ENCODE measurements around the gene SETDB2.

The SETDB2 gene, protein sequence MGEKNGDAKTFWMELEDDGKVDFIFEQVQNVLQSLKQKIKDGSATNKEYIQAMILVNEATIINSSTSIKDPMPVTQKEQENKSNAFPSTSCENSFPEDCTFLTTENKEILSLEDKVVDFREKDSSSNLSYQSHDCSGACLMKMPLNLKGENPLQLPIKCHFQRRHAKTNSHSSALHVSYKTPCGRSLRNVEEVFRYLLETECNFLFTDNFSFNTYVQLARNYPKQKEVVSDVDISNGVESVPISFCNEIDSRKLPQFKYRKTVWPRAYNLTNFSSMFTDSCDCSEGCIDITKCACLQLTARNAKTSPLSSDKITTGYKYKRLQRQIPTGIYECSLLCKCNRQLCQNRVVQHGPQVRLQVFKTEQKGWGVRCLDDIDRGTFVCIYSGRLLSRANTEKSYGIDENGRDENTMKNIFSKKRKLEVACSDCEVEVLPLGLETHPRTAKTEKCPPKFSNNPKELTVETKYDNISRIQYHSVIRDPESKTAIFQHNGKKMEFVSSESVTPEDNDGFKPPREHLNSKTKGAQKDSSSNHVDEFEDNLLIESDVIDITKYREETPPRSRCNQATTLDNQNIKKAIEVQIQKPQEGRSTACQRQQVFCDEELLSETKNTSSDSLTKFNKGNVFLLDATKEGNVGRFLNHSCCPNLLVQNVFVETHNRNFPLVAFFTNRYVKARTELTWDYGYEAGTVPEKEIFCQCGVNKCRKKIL

DNA sequence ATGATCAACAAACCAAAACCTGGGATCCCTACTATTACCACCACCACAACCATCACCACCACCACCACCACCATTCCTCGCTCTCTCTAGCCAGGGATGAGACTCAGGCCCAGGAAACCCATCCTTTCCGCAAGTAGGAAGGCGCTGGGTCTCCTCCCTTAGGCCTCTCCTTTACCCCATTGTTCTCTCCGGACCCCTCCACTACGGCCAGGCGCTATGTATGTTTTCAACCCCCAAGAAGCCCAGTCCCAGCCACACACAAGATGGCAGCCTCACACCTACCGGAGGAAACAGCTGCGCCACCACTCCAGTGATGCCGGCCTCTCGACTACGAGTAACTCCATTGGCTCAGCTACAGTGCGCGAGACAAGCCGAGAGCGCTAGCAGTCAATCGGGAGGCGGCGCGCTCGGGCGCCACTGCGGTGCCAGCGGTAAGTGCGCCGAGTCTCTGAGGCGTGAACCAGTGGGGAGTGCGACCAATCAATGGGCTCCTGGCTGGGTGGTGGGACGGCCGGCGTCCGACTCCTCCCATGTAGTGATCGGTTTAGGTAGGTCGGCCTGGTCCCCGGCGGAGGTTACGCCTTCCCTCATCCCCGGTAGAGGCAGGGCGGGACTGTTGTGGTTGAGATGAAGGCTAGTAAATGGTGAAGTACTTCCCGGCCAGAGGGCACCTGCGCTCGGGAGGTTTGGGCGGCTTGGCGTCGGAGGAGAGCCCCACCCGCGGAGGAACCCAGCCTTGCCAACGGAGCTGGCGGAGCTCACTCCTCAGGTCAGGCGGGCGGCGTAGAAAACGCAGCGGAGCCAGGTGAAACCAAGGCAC is at the start of gene SETDB2, which contains the start of gene CAB39L:
Gene SETDB2 (plus strand): TSS at position 571 of the 820 bp plus-strand sequence. CDS start 7,620 bp downstream, outside the sequence.
Gene CAB39L (minus strand): TSS at position 361 of the 820 bp plus-strand sequence. CDS start 61,154 bp downstream, outside the sequence.
- peak within 1 kb of the TSS; percentile 63 to 76 for H3K4me3 ChIP-seq (ENCODE audit: low read depth in 1 of 2, low read length in 2 of 2)
- peak within 1 kb of the TSS; percentile 88 for H3K27ac ChIP-seq (ENCODE audit: low read depth, low read length)
- peak within 1 kb of the TSS; percentile 57 for H3K9ac ChIP-seq (ENCODE audit: low read length)
- H3K4me1 ChIP-seq (ENCODE audit: insufficient read depth, low read length), result peaks cover 8% of the 10 kb centered on the region
- H3K9me3 ChIP-seq (ENCODE audit: low read length), result no peaks in the 10 kb centered on the region
- no peaks in the 10 kb centered on the region for H3K27me3 ChIP-seq (ENCODE audit: control insufficient read depth in 1 of 2, insufficient read depth in 2 of 2, low read length in 2 of 2)
- H3K36me3 ChIP-seq (ENCODE audit: insufficient read depth, low read length), result no peaks in the 10 kb centered on the region

DNA sequence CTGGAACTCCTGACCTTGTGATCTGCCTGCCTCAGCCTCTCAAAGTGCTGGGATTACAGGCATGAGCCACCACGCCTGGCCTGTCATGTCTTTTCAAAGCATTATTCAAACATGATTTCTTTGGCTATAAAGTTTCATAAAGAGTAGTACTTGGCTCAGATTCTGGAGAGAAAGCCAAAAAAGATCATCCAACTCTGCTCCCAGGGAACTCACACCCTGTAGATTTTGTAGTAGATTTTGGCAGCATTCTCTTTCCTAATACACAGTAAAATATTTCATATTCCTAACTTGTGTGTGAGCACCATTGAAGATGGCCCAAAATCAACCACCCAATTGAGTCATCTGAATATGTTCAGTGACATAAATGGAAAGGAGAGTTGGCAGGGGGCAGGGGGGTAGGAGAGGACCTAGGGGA is 48.6 kb upstream of the SETDB2 start:
- H3K9me3 ChIP-seq (ENCODE audit: low read length), result no peaks in the 10 kb centered on the region
- H3K27me3 ChIP-seq (ENCODE audit: control insufficient read depth in 1 of 2, insufficient read depth in 2 of 2, low read length in 2 of 2), result no peaks in the 10 kb centered on the region
- H3K4me1 ChIP-seq (ENCODE audit: insufficient read depth, low read length), result peaks cover 17% of the 10 kb centered on the region
- no peak overlapping the region for H3K4me3 ChIP-seq (ENCODE audit: low read depth in 1 of 2, low read length in 2 of 2)
- H3K9ac ChIP-seq (ENCODE audit: low read length), result no peak overlapping the region
- peak overlapping the region; percentile 35 for H3K27ac ChIP-seq (ENCODE audit: low read depth, low read length)
- H3K36me3 ChIP-seq (ENCODE audit: insufficient read depth, low read length), result no peaks in the 10 kb centered on the region

DNA sequence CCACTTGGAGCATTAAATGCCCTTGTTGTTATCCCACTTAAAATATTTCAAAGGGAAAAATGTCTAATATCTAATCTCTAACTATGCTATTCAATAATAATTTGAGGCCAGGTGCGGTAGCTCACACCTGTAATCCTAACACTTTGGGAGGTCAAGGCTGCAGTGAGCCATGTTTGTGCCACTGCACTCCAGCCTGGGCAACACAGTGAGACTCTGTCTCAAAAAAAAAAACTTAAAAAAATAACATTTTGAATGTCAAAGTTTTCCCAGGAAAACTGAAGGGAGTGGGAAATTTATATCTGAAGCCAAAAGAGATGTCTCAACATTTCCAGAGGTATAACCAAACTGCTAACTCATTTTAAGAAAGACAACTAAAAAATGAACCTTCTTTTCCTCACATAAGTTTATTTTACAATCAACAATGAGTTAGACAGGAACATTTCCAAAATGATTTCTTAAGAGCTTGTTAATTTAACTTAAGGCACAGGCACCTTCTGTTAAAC is 48.1 kb upstream of the SETDB2 start:
- Histone ChIP-seq H3K4me1 (ENCODE audit: insufficient read depth, low read length) (peaks cover 17% of the 10 kb centered on the region), H3K27me3 (ENCODE audit: control insufficient read depth in 1 of 2, insufficient read depth in 2 of 2, low read length in 2 of 2) (no peaks in the 10 kb centered on the region), H3K27ac (ENCODE audit: low read depth, low read length) (peak overlapping the region; percentile 35), H3K9ac (ENCODE audit: low read length) (no peak overlapping the region), H3K9me3 (ENCODE audit: low read length) (no peaks in the 10 kb centered on the region), H3K36me3 (ENCODE audit: insufficient read depth, low read length) (no peaks in the 10 kb centered on the region), H3K4me3 (ENCODE audit: low read depth in 1 of 2, low read length in 2 of 2) (no peak overlapping the region)

DNA sequence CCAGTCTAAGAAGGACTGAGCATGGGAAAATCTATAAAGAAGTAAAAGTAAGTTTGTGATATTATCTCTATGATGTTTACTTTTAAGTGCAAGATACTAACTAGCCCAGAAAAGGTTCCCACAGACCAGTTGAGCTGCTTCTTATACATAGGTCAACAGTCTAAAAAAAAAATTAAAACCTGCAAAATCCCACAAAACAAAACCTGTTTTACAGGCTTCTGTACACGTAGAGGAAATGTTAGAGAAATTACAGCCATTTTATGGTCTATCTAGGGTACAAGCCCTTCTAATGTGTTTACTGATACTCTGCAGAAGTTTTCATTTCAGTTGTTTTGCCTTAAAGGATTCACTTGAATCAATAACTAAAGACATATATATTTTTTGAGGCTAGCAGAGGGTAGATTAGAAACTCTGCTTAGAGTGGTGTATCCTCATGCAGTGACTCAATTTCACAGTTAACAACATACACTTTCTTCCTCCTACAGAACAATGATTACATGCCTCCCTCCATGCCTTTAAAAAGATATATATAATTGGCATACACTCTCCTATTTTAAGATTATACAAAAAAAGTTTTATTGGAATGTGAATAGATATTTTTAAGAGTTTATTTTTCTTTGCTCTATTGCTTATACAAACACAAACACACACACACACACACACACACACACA is 44.1 kb upstream of the SETDB2 start:
- peak overlapping the region; percentile 75 for H3K27ac ChIP-seq (ENCODE audit: low read depth, low read length)
- peaks cover 22% of the 10 kb centered on the region for H3K4me1 ChIP-seq (ENCODE audit: insufficient read depth, low read length)
- peak overlapping the region; percentile 72 for H3K9ac ChIP-seq (ENCODE audit: low read length)
- H3K27me3 ChIP-seq (ENCODE audit: control insufficient read depth in 1 of 2, insufficient read depth in 2 of 2, low read length in 2 of 2), result no peaks in the 10 kb centered on the region
- no peaks in the 10 kb centered on the region for H3K9me3 ChIP-seq (ENCODE audit: low read length)
- H3K36me3 ChIP-seq (ENCODE audit: insufficient read depth, low read length), result no peaks in the 10 kb centered on the region
- H3K4me3 ChIP-seq (ENCODE audit: low read depth in 1 of 2, low read length in 2 of 2), result peak overlapping the region; percentile 35 to 75

DNA sequence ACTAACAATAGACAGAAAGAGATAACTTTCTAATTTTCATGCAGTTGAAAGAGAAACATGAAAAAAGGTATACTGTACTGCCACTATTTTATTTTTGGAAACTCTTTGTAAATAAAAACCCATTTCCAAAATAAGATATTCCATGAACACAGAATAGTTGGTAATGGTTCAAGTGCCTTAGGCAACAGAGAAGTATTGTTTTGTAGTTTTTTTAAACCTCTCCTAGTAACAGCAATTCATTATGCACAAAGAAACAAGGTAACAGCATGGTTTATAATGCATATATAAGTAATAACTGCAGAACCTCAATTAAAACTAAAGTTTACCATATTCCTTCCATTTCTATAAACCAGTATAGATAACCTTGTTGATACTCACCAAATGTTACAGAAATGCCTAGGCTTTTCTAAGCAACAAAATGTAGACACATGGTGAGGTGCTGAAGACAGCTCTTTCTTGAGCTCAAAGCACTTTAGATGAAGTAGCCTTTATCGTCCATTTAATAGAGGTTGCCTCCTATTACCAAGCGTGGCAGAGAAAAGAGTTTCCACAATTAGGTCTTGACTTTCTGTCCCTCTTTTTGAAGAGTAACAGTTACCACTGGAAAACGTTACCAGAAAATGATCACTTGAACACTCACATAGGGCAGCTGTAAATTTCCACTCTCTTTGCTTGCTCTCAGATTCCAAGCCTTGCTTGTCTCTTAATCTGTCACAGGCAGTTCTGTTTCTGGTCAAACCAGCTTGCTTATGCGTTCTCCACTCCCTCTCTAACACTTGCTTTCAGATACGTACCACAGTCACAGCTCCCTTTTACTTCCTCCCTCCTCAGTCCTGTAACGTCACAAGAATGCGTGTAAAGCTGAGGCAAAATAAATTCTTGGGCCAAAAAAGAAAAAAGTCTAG is 43.1 kb upstream of the SETDB2 start:
- H3K4me1 ChIP-seq (ENCODE audit: insufficient read depth, low read length), result peaks cover 15% of the 10 kb centered on the region
- H3K9ac ChIP-seq (ENCODE audit: low read length), result peak overlapping the region; percentile 72
- peak overlapping the region; percentile 75 for H3K27ac ChIP-seq (ENCODE audit: low read depth, low read length)
- no peaks in the 10 kb centered on the region for H3K36me3 ChIP-seq (ENCODE audit: insufficient read depth, low read length)
- no peaks in the 10 kb centered on the region for H3K27me3 ChIP-seq (ENCODE audit: control insufficient read depth in 1 of 2, insufficient read depth in 2 of 2, low read length in 2 of 2)
- peak overlapping the region; percentile 35 to 75 for H3K4me3 ChIP-seq (ENCODE audit: low read depth in 1 of 2, low read length in 2 of 2)
- no peaks in the 10 kb centered on the region for H3K9me3 ChIP-seq (ENCODE audit: low read length)

DNA sequence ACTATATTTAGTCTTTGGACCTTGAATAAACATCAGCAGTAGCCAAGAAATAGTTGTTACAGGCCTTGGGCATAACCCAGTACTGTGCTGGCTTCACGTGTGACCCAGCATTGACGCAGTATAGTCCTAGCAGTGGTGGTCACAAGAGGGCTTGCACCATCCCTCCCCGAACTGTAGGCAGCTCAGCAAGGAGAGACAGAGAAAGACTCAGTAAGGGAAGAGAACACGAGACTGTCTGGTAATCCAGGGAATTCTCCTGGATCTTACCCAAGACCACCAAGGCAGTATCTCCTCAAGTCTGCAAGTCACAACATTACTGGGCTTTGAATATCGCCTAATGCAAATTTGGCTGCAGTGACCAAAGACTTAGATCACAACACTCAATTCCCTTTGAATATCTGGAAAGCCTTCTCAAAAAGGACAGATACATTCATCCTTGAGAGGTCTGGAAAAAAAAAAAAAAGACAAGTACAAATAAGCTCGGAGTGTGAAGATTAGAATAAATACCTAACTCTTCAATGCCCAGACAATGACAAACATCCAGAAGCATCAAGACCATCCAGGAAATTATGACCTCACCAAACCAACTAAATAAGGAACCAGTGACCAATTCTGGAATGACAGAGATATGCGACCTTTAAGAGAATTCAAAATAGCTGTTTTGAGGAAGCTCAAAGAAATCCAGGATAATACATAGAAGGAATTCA is 39.9 kb upstream of the SETDB2 start:
- no peak overlapping the region for H3K9ac ChIP-seq (ENCODE audit: low read length)
- H3K4me1 ChIP-seq (ENCODE audit: insufficient read depth, low read length), result peaks cover 19% of the 10 kb centered on the region
- H3K27me3 ChIP-seq (ENCODE audit: control insufficient read depth in 1 of 2, insufficient read depth in 2 of 2, low read length in 2 of 2), result no peaks in the 10 kb centered on the region
- no peaks in the 10 kb centered on the region for H3K36me3 ChIP-seq (ENCODE audit: insufficient read depth, low read length)
- no peak overlapping the region for H3K4me3 ChIP-seq (ENCODE audit: low read depth in 1 of 2, low read length in 2 of 2)
- H3K9me3 ChIP-seq (ENCODE audit: low read length), result no peaks in the 10 kb centered on the region
- peak overlapping the region; percentile 24 for H3K27ac ChIP-seq (ENCODE audit: low read depth, low read length)

DNA sequence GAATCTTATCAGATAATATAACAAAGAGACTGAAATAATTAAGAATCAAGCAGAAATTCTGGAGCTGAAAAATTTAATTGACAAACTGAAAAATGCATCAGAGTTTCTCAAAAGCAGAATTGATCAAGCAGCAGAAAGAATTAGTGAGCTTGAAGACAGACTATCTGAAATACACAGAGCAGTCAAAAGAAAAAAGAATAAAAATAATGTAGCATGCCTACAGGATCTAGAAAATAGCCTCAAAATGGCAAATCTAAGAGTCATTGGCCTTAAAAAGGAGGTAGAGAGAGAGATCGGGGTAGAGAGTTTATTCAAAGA is 39.4 kb upstream of the SETDB2 start:
- no peak overlapping the region for H3K4me3 ChIP-seq (ENCODE audit: low read depth in 1 of 2, low read length in 2 of 2)
- H3K4me1 ChIP-seq (ENCODE audit: insufficient read depth, low read length), result peaks cover 20% of the 10 kb centered on the region
- H3K27ac ChIP-seq (ENCODE audit: low read depth, low read length), result no peak overlapping the region
- no peaks in the 10 kb centered on the region for H3K9me3 ChIP-seq (ENCODE audit: low read length)
- no peaks in the 10 kb centered on the region for H3K36me3 ChIP-seq (ENCODE audit: insufficient read depth, low read length)
- H3K27me3 ChIP-seq (ENCODE audit: control insufficient read depth in 1 of 2, insufficient read depth in 2 of 2, low read length in 2 of 2), result no peaks in the 10 kb centered on the region
- no peak overlapping the region for H3K9ac ChIP-seq (ENCODE audit: low read length)

DNA sequence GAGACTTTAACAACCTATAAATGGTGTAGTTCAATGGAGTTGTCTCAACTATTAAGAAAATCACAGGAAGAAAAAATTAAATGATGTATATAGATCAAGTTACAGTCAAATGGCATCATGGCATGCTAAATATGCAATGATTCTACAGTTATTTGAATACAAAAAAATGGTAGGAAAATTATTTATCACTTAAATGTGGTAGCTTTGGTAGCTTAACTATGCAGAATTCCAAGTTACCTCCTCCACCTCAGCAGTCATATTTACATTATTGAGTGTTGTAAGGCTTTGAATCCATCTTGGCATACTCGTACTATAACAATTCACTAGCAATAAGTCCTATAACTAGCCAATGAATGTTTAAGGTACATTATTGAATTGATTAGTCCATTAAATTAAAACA is 37.0 kb upstream of the SETDB2 start:
- Histone ChIP-seq H3K9ac (ENCODE audit: low read length) (no peak overlapping the region), H3K27ac (ENCODE audit: low read depth, low read length) (peak overlapping the region; percentile 44), H3K27me3 (ENCODE audit: control insufficient read depth in 1 of 2, insufficient read depth in 2 of 2, low read length in 2 of 2) (no peaks in the 10 kb centered on the region), H3K36me3 (ENCODE audit: insufficient read depth, low read length) (no peaks in the 10 kb centered on the region), H3K4me1 (ENCODE audit: insufficient read depth, low read length) (peaks cover 23% of the 10 kb centered on the region), H3K9me3 (ENCODE audit: low read length) (no peaks in the 10 kb centered on the region), H3K4me3 (ENCODE audit: low read depth in 1 of 2, low read length in 2 of 2) (no peak overlapping the region)

DNA sequence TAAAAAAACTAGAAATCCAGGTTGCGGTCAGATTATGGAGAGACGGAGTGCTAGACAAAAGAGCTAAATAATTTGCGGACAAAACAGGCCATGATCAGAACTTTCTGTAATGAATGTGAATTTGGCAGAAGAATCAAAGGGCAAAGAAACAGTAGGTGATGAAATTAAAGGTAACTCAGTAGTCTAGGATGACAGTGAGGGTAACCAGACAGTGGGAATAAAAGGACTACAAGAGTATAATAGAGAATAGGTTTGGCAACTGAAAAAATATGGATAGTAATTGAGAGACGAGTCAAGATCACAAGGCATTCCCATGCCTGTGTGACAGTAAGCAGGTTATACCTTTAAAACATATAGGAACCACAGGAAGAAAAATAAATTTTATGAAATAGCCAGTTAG is 36.1 kb upstream of the SETDB2 start:
- H3K36me3 ChIP-seq (ENCODE audit: insufficient read depth, low read length), result no peaks in the 10 kb centered on the region
- no peaks in the 10 kb centered on the region for H3K9me3 ChIP-seq (ENCODE audit: low read length)
- no peaks in the 10 kb centered on the region for H3K27me3 ChIP-seq (ENCODE audit: control insufficient read depth in 1 of 2, insufficient read depth in 2 of 2, low read length in 2 of 2)
- H3K4me3 ChIP-seq (ENCODE audit: low read depth in 1 of 2, low read length in 2 of 2), result no peak overlapping the region
- peak overlapping the region; percentile 47 for H3K27ac ChIP-seq (ENCODE audit: low read depth, low read length)
- H3K9ac ChIP-seq (ENCODE audit: low read length), result no peak overlapping the region
- peaks cover 19% of the 10 kb centered on the region for H3K4me1 ChIP-seq (ENCODE audit: insufficient read depth, low read length)

DNA sequence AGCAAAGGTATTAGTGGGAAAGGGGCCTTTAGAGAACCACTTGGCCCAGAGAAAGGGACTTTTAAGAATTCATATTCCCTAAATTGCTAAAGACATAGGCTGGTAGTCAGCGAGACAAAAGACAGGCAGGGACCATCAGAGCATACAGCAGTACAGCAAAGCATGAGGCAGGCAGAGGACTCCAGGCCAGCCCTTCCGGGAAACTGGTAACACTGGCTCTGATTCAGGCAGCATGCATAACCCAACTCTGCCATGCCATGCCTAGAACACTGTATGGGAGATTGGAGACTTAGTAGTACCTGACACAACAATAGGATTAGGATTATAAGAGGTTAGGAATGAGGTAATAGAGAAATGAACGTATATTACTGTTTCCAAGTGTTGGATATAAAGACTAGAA is 35.1 kb upstream of the SETDB2 start:
- peak overlapping the region; percentile 12 for H3K27ac ChIP-seq (ENCODE audit: low read depth, low read length)
- no peaks in the 10 kb centered on the region for H3K9me3 ChIP-seq (ENCODE audit: low read length)
- H3K27me3 ChIP-seq (ENCODE audit: control insufficient read depth in 1 of 2, insufficient read depth in 2 of 2, low read length in 2 of 2), result no peaks in the 10 kb centered on the region
- H3K4me1 ChIP-seq (ENCODE audit: insufficient read depth, low read length), result peaks cover 23% of the 10 kb centered on the region
- no peak overlapping the region for H3K4me3 ChIP-seq (ENCODE audit: low read depth in 1 of 2, low read length in 2 of 2)
- no peak overlapping the region for H3K9ac ChIP-seq (ENCODE audit: low read length)
- H3K36me3 ChIP-seq (ENCODE audit: insufficient read depth, low read length), result no peaks in the 10 kb centered on the region
